OCI-M2 (cell line): ENCODE measurements around the gene TPST1.

Experiments used
- DNase-seq: peaks from one replicate; lab custom pipeline; 2025; ENCODE audit not compliant: unreplicated experiment; lab: John Stamatoyannopoulos, UW

Gene TPST1

GRCh38 chr7:66281678-66282590 is 76.8 kb downstream of the TPST1 start:
- DNase-seq, result no peak

GRCh38 chr7:66282591-66282935 is 77.4 kb downstream of the TPST1 start:
- no peak for DNase-seq

- DNase-seq, result no peak
These were observed 78.1 kb downstream of the TPST1 start for GRCh38 chr7:66283003-66283920.

GRCh38 chr7:66296001-66296521 is 90.9 kb downstream of the TPST1 start:
- no peak for DNase-seq

GRCh38 chr7:66296557-66296956 is 91.4 kb downstream of the TPST1 start:
- DNase-seq, result no peak

GRCh38 chr7:66297579-66297978 is 92.4 kb downstream of the TPST1 start:
- DNase-seq, result no peak

GRCh38 chr7:66301249-66301648 is 96.1 kb downstream of the TPST1 start:
- no peak for DNase-seq

GRCh38 chr7:66301737-66302136 is 96.6 kb downstream of the TPST1 start:
- DNase-seq, result no peak

- DNase-seq, result no peak
These were observed 98.5 kb downstream of the TPST1 start for GRCh38 chr7:66303454-66304155.

- DNase-seq, result no peak
These were observed 99.4 kb downstream of the TPST1 start for GRCh38 chr7:66304536-66304935.

GRCh38 chr7:66306243-66306642 is 101.1 kb downstream of the TPST1 start:
- no peak for DNase-seq

- DNase-seq, result no peak
These were observed 102.6 kb downstream of the TPST1 start for GRCh38 chr7:66307591-66308215.

- no peak for DNase-seq
These were observed 103.3 kb downstream of the TPST1 start for GRCh38 chr7:66308411-66308810.

- DNase-seq, result no peak
These were observed 105.5 kb downstream of the TPST1 start for GRCh38 chr7:66310620-66311019.

- DNase-seq, result no peak
These were observed 108.9 kb downstream of the TPST1 start for GRCh38 chr7:66313886-66314568.

- no peak for DNase-seq
These were observed 110.1 kb downstream of the TPST1 start for GRCh38 chr7:66315192-66315591.

- no peak for DNase-seq
These were observed 114.4 kb downstream of the TPST1 start for GRCh38 chr7:66319407-66319979.

GRCh38 chr7:66321283-66321682 is 116.1 kb downstream of the TPST1 start:
- no peak for DNase-seq

GRCh38 chr7:66323114-66323796 is 118.1 kb downstream of the TPST1 start:
- DNase-seq, result no peak
